ENCODE data around the gene HYAL2.

HYAL2 gene

GRCh38 chr3:50331364-50331907, 8.9 kb upstream of the HYAL2 start:
- POLR2A ChIA-PET (ENCODE audit: low non-redundant PET): interaction anchor here (0.6 kb wide), 1 partner anchor 52 kb away, joined by 6 read pairs; no protein-coding TSS in a partner anchor
- CTCF ChIA-PET: no interaction called here
- peak overlapping the region; percentile 98 for H3K27ac ChIP-seq
- TF ChIP-seq CTCF (conservative IDR thresholded peaks at IDR 0.05; ENCODE audit: low read depth): no peak
- no peak for DNase-seq (ENCODE audit: low spot score)

GRCh38 chr3:50330330-50330729, 7.8 kb upstream of the HYAL2 start:
- DNase-seq (ENCODE audit: low spot score): no peak
- CTCF ChIA-PET: no interaction called here
- POLR2A ChIA-PET (ENCODE audit: low non-redundant PET): no interaction called here
- no peak for TF ChIP-seq CTCF (conservative IDR thresholded peaks at IDR 0.05; ENCODE audit: low read depth)
- peak overlapping the region; percentile 88 for H3K27ac ChIP-seq

GRCh38 chr3:50327943-50328691, 5.6 kb upstream of the HYAL2 start, which contains the start of gene TUSC2:
TSS of gene TUSC2 (minus strand) at chr3:50328223. CDS start at chr3:50328099, 124 bp downstream.
- TF ChIP-seq CTCF (conservative IDR thresholded peaks at IDR 0.05; ENCODE audit: low read depth): no peak
- ChIA-PET CTCF (no interaction called here), POLR2A (ENCODE audit: low non-redundant PET) (interaction anchor here (0.6 to 0.8 kb wide), 3 partner anchors 45 to 77 kb away, joined by 3 read pairs; no protein-coding TSS in a partner anchor)
- DNase-seq (ENCODE audit: low spot score): peak; percentile 94
- peak within 1 kb of the TSS; percentile 88 for H3K27ac ChIP-seq

- ChIA-PET POLR2A (ENCODE audit: low non-redundant PET) (no interaction called here), CTCF (no interaction called here)
- TF ChIP-seq CTCF (conservative IDR thresholded peaks at IDR 0.05; ENCODE audit: low read depth): no peak
- peak overlapping the region; percentile 88 for H3K27ac ChIP-seq
- no peak for DNase-seq (ENCODE audit: low spot score)
Observed at GRCh38 chr3:50327129-50327528, 4.6 kb upstream of the HYAL2 start.

- ChIA-PET CTCF (no interaction called here), POLR2A (ENCODE audit: low non-redundant PET) (interaction anchor here (0.6 kb wide), 1 partner anchor 32 kb away, joined by 3 read pairs; no protein-coding TSS in a partner anchor)
- DNase-seq (ENCODE audit: low spot score): no peak
- no peak for TF ChIP-seq CTCF (conservative IDR thresholded peaks at IDR 0.05; ENCODE audit: low read depth)
- peak overlapping the region; percentile 88 for H3K27ac ChIP-seq
Observed at GRCh38 chr3:50326182-50326541, 3.6 kb upstream of the HYAL2 start.

GRCh38 chr3:50325497-50326181, 3.1 kb upstream of the HYAL2 start:
- ChIA-PET CTCF (no interaction called here), POLR2A (ENCODE audit: low non-redundant PET) (interaction anchor here (0.6 kb wide), 1 partner anchor 32 kb away, joined by 3 read pairs; no protein-coding TSS in a partner anchor)
- H3K27ac ChIP-seq: peak overlapping the region; percentile 88
- DNase-seq (ENCODE audit: low spot score): no peak
- no peak for TF ChIP-seq CTCF (conservative IDR thresholded peaks at IDR 0.05; ENCODE audit: low read depth)
